ENCODE data around the gene ABCA12.

ABCA12 gene

GRCh38 chr2:215019085-215019484, 119.3 kb downstream of the ABCA12 start:
- no peak overlapping the region for H3K4me3 ChIP-seq (ENCODE audit: low read depth, low read length)
- DNase-seq (ENCODE audit: low read depth) = no peak
- TF ChIP-seq CTCF (IDR thresholded peaks at IDR 0.05; ENCODE audit: low read depth, low read length, missing control alignments) = no peak

GRCh38 chr2:215015421-215015820, 123.0 kb downstream of the ABCA12 start:
- DNase-seq (ENCODE audit: low read depth) = no peak
- TF ChIP-seq CTCF (IDR thresholded peaks at IDR 0.05; ENCODE audit: low read depth, low read length, missing control alignments) = no peak

DNA sequence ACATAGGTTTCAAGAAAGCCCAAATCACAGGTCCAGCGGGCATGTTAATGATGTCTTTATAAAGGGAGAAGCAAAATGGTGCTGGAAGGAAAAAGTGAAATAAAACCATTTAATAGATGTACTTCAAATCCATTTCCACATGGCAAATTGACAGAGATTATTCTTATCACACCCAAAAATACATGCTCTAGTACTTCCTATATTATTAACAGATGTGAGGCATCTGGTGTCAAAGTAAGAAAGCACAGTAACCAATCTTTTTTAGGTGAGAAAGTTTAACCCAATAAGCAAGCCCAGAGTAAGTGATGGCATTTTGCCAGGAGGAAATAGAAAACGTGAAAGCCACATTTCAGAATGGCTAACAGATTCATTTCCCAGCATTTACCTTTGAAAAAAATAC, 128.0 kb downstream of the ABCA12 start:
- TF ChIP-seq CTCF (IDR thresholded peaks at IDR 0.05; ENCODE audit: low read depth, low read length, missing control alignments) = no peak
- no peak overlapping the region for H3K4me3 ChIP-seq (ENCODE audit: low read depth, low read length)
- DNase-seq (ENCODE audit: low read depth) = no peak

More at GRCh38 chr2:215015421-215015820, 123.0 kb downstream of the ABCA12 start:
- H3K4me3 ChIP-seq (ENCODE audit: low read depth, low read length) = no peak overlapping the region

DNA sequence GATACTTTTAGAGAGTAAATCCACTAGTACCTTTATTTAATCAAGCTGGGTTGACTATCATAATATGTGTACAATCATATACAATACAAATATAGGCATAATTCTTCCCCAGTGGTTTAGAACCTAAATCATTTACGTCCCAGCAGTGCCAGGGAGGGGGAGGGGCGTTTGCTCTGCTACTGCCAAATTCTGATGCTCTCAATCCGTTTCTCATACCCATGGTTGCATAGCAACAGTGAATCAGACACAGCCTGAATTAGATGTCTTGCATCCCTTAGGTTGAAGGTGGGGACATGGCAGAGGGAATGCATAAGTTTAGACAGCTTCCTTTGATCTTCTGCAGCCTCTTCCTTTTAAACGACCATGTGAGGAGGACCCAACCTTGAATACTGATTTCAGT, 135.4 kb downstream of the ABCA12 start:
- no peak for TF ChIP-seq CTCF (IDR thresholded peaks at IDR 0.05; ENCODE audit: low read depth, low read length, missing control alignments)
- no peak overlapping the region for H3K4me3 ChIP-seq (ENCODE audit: low read depth, low read length)
- no peak for DNase-seq (ENCODE audit: low read depth)

DNA sequence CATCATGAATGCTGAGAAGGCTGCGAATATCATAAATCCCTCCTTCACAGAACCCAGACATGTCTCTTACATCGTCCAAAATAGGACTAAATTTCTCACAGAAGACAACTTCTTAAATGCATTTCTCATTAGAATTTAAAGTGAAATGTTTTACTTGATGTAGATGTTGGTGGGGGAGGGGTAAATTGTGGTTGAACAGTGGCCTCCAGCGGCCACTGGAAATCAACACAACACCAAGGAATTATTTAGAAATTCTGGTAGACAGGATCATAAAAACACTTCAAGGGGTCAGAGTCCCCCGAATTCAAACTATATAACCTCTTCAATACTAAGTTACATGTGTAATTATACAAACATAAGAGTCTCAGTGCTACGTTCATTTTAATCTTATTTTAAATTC, 135.9 kb downstream of the ABCA12 start:
- TF ChIP-seq CTCF (IDR thresholded peaks at IDR 0.05; ENCODE audit: low read depth, low read length, missing control alignments) = peak; percentile 47
- no peak overlapping the region for H3K4me3 ChIP-seq (ENCODE audit: low read depth, low read length)
- no peak for DNase-seq (ENCODE audit: low read depth)

DNA sequence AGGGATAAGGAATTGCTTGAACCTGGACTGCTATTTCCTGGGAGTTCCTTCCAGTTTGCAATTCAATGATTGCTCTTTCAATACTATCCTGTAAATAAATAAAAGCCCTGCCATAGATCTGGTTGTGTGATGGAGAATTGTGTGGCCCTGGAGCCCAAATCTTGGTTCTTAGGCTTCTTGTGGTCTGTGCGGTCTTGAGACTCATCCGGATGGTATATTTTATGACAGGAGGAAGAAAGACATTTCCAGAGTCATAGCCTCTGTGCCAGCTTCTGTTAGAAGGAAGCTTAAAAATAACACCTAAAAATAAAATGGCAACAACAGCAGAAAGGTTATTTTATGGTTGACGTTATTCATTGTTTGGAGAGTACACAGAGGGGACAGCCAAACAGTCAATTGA, 137.7 kb downstream of the ABCA12 start:
- DNase-seq (ENCODE audit: low read depth) = no peak
- H3K4me3 ChIP-seq (ENCODE audit: low read depth, low read length) = no peak overlapping the region
- no peak for TF ChIP-seq CTCF (IDR thresholded peaks at IDR 0.05; ENCODE audit: low read depth, low read length, missing control alignments)

GRCh38 chr2:214995926-214996670, 142.3 kb downstream of the ABCA12 start:
- DNase-seq (ENCODE audit: low read depth) = peak; percentile 71
- TF ChIP-seq CTCF (IDR thresholded peaks at IDR 0.05; ENCODE audit: low read depth, low read length, missing control alignments) = no peak
- H3K4me3 ChIP-seq (ENCODE audit: low read depth, low read length) = no peak overlapping the region
